Posterior vena cava (tissue), 2 donors: ENCODE data around the gene KAZN. TPM values are rescaled to one million over a fixed set of nuclear protein-coding genes. Genes with fewer than 3 reads are reported as not detected.

Experiments used
- DNase-seq: peaks from one replicate; pipeline ENCODE4 v3.0.0-alpha.2; 2020; ENCODE audit warnings: low spot score
- intact Hi-C, 2 donors: fragments of 100-400 bp; cut with DNase I; formaldehyde crosslinking; loops; one replicate each; pipeline versions ENCODE4 v1.14.1 to v1.14.2; 2022 to 2023
- total RNA-seq, 2 donors: library from RNA; stranded (reverse); fragmentation: NEBNext Ultra II Directional; extraction: Animal tissue kit (Norgen Biotek cat#: 25700); gene quantifications; one replicate each; pipeline ENCODE4 v1.2.1, GENCODE V29; 2021
- donor health status: DM: yes; HTN: yes; CAD: no.
- donor health status: DM: yes; HTN: yes; CAD: no.

KAZN gene
- total RNA-seq, 2 donors from 2014 or later, result 6.2 to 10.8 TPM

DNA sequence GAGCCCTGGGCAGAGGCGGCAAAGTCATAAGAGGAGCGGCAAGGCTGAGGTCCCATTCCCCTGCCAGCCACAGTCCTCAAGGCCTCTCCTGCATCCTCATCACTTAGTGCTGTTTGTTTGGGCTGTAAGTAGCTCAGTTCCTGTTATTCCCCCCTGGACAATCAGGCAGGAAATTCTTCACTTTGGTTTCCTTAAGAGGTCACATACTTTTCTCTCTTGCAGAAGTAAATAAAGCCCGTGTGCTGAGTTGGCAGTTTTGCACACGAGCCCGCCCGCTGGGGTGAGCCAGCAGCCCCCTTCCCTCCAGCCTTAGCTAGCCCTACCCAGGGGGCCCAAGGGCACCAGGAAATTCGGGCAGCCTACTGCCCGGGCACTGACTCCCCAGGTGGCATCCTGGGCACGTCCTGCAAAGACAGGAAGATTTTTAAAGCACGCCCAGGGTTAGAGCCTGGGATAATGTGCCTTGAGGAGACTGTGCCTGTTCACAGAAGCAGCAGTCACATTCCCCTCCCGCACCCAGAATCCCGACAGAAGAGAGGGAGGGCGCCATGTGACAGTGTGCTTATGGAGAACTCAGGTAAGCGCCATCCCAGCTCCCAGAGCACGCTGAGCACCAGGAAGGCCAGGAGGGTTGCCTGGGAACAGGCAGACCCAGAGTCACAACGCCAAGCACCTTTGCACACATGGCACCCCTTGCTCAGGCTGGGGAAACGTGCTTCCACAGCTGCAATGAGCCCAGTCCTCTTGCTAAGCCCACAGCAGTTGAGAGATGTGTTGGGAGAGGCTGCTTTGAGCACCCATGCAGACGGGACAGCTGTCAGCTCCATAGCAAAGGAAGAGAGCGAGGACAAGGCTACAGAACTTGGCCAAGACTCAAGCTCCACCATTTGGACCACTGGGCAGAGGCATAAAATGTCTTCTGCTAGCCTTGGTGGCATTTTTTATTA lies 410.6 kb downstream of the KAZN start:
- intact Hi-C loops, result no loop called here
- no peak for DNase-seq

DNA sequence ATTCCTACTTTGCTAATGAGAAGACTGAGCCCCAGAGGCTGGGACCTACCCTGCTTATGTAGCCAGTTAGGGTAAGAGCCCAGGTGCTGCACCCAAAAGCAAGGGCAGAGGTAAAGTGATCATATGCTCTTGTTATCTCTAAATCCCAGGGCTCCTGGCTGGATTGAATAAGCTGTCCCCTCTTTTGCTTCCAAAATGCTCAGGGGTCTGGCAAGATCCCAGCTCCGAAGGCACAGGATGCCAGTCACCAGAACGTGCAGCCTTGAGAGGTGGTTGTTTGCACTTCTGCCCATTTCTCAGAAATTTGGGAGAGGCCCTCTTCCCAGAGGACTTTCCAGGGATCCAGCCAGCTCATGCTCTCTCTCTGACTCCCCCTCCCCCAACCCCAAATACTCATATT lies 412.7 kb downstream of the KAZN start:
- no peak for DNase-seq
- intact Hi-C loops, result no loop called here

DNA sequence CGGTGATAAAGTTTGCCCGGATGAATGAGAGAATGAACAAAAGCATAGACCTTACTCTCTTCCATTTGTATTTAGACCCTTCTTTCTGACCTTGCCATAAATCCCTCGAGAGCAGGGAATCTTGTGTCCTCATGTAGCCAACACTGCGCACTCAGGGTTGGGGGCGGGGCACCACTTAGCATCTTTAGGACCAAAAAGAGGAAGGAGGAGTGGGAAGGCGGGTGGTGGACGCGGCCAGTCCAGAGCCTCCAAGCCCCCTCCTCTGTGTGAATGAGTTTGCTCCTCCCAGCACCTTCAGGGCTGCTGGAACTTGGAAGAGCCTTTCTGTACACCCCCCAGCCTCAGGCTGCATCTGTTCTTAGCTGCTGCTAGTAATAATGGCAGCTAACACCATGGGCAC lies 413.2 kb downstream of the KAZN start:
- DNase-seq, result no peak
- intact Hi-C loops, result no loop called here

DNA sequence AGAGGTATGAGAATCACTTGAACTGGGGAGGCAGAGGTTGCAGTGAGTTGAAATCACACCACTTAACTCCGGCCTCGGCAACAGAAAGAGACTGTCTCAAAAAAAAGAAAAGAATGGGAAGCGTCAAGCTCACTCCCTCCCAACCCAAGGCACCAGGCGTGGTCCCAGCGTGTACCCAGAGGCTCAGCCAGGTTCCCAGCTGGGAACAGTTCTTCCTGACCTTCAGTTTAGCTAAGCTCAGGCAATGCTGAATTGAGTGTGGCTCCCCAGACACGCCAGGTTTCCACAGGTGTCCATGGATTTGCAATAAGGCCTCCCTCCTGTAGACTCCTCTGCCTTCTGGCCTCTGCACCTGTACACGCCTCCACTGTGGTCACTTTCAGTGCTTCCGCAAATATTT lies 414.3 kb downstream of the KAZN start:
- DNase-seq, result no peak
- intact Hi-C loops, result loop anchor here in 1 of 2 donors (1.0 kb wide), 1 partner anchor 51 kb away; no protein-coding TSS in a partner anchor

DNA sequence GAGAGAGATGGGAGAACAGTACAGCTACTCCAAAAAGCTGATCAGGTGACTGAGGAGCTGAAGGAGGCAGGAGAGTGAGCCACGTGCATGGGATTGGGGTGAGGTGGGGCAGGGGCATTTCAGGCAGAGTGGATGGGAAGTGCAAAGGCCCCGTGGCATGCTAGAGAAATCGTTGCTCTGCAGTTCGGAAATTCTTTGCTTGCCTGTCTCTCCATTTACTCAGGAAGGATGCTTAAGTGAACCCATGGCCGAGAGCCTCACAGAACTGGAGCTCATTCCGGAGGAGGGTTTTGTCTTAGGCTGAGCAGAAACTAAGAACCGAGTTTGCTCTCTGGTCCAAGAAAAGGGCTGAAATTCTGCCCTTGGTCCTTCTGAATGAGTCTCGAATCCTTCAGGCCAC lies 415.3 kb downstream of the KAZN start:
- intact Hi-C loops, result loop anchor here in 1 of 2 donors (1.0 kb wide), 1 partner anchor 51 kb away; no protein-coding TSS in a partner anchor
- DNase-seq, result no peak

DNA sequence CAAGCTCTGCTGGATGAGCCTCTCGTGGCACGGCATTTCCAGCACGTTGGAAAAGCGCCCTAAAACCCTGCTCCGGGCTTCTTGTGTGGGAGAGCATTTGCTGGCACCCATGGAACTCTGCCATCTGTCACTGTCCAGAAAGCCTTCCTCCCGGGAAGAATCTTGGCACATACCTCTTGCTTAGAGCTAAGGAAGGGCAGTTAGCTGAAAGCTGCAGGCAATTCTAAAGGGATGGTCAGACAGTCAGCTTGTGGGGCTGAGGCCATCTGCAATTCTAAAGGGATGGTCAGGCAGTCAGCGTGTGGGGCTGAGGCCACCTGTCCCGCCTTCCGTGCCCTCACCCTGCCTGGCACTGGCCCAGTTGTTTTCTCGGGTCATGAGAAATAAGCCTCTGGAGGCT lies 416.0 kb downstream of the KAZN start:
- intact Hi-C loops, result no loop called here
- no peak for DNase-seq

DNA sequence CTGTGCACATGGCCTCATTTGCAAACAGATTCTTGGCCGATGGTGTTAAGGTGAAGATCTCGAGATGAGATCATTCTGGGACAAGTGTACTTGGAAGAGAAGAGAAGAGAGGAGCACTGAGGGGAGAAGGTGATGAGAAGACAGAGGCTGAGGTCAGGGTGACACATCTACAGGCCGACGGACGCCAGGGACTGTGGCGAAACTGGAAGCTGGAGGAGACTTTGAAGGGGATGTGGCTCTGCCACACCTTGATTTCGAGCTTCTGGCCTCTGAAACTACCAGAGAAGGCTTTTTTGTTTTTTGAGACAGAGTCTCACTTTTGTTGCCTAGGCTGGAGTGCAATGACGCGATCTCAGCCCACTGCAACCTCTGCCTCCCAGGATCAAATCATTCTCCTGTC lies 417.5 kb downstream of the KAZN start:
- intact Hi-C loops, result no loop called here

DNA sequence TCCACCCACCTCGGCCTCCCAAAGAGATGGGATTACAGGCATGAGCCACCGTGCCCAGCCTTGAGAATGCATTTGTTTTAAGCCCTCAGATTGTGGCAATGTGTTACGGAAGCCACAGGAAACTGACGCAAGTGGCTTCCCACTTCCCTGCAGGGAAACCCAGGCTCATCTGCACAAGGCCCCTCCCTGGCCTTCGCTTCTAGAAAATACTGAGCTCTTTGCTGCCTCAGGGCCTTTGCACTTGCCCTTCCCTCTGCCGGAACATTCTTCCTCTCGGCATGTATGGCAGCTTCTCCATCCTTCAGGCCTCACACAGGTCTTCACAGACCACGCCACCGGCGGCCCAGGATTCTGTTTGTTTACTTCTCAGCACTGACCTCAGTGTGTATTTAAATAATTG lies 418.0 kb downstream of the KAZN start:
- intact Hi-C loops, result no loop called here
- no peak for DNase-seq

More for the DNA sequence above, 417.5 kb downstream of the KAZN start:
- DNase-seq, result no peak

DNA sequence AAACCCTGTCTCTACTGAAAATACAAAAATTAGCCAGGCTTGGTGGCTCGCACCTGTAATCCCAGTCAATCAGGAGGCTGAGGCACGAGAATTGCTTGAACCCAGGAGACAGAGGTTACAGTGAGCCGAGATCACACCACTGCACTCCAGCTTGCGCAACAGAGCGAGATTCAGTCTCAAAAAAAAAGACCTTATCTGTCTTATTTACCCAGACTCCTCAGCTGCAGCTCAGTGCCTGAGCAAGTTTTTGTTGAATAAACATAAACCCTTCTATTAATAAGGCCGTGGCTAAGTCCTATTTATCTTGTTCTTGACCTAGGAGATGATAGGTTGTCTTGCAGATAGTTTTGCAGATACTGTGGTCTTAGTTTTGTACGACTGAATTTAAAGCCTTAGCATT lies 418.6 kb downstream of the KAZN start:
- DNase-seq, result no peak
- intact Hi-C loops, result no loop called here

DNA sequence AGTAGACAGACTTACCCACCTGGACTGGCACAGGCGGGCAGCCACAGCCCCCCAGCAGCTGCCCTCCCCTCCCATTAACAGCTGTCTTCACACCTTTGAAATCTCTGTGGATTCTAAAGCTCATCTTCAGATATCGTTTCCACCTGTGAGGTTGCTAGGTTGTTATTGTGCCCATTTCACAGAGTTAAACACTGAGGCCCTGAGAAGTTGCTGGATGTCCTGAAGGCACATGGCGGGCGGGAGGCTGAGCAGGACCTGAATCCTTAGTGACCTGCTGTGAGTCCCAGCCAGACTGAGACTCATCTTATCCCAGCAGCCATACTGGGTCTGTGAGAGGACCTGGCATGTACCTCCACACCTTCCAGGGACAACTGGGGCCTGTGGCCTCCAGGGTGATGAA lies 420.3 kb downstream of the KAZN start:
- no peak for DNase-seq
- intact Hi-C loops, result no loop called here

DNA sequence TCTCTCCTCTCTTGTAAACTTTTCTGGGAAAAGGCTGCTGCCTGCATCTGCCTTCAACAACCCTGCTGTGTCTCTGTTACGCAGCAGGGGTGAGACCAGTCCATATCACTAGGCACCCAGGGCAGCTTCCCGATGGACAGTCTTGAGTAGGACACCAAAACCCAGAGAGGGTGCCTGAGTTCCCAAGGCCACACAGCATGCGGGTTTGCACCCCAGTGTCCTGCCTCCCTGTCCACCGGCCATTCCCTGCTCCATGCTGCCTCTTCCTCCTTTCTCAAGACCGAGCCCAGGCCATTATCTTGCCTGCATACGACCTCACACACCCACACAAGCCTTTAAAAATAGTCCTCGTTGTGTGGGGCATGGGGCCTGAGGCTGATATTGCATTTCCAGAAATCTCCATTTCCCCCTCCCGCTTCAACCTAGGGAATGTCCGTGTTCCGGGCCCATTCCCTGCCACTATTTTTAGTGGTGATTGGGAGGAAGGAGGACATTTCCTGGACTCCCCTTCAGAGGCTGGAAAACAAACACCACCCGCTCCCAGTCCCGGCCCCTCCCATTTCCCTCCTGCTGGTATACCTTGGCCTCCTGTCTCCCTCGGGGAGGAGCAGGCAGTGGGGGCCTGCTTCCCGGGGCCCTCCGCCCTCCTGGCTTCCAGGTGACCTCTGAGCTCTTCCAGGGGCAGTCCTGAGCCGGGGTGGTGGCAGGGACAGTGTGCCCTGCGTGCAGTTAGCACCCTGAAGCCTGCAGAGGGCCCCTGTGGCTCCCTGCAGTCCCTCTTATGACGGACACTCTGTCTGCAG lies 422.7 kb downstream of the KAZN start:
- intact Hi-C loops, result loop anchor here in 1 of 2 donors (10.0 kb wide), 1 partner anchor 96 kb away; no protein-coding TSS in a partner anchor
- no peak for DNase-seq

DNA sequence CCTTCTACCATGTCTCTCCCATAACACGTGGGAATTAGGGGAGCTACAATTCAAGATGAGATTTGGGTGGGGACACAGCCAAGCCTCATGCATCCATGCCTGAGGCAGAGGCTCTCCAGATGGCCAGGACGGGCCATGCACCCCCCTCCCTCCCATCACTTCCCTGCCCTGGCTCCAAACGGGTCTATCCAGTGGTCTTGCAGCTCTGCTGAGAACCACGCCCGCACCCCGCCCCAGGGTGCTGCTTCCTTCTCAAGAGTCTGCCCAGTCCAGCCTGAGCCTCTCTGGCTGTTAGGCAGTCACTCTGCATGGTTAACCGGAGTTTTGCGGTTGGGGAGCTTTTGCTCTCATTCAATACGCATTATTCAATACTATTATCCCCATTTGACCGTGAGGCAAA lies 423.6 kb downstream of the KAZN start:
- no peak for DNase-seq
- intact Hi-C loops, result loop anchor here in 1 of 2 donors (10.0 kb wide), 1 partner anchor 97 kb away; no protein-coding TSS in a partner anchor

DNA sequence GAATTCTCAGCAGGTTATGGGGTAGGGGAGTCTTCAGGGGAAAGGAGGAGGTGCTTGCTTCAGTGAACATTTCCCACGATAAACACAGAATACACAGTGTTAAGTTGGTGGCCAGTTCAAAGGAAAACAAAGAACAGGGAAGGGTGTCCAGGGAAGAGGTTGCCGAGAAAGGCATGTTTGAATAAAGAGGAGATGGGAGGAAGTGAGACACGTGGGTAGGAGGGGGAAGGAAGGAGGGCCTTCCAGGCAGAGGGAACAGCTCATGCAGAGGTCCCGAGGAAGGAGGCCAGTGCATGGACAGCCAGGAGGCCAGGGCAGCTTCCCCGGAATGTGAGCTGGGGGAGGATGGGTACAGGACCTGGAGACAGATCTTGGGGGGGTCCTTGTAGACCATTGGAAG lies 424.7 kb downstream of the KAZN start:
- intact Hi-C loops, result loop anchor here in 1 of 2 donors (10.0 kb wide), 1 partner anchor 98 kb away; no protein-coding TSS in a partner anchor
- no peak for DNase-seq

DNA sequence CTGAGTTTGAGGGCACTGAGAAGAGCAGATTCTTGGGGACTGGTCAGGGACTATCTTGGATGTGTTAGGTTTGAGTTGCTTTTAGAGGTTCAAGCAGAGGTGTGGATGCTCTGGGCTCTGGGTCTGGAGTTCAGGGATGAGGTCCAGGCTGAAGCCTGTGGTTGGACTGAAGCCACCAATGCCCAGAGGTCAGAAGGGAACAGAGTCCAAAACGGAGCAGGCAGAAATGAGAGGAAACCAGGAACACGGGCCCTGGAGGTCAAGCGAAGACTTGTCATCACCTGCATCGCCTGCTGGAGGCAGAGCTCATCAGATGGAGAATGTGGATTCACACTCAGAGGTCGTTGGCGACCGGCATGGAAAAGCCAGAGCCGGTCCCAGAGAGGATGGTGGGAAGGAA lies 425.5 kb downstream of the KAZN start:
- DNase-seq, result no peak
- intact Hi-C loops, result loop anchor here in 1 of 2 donors (10.0 kb wide), 1 partner anchor 99 kb away; no protein-coding TSS in a partner anchor

DNA sequence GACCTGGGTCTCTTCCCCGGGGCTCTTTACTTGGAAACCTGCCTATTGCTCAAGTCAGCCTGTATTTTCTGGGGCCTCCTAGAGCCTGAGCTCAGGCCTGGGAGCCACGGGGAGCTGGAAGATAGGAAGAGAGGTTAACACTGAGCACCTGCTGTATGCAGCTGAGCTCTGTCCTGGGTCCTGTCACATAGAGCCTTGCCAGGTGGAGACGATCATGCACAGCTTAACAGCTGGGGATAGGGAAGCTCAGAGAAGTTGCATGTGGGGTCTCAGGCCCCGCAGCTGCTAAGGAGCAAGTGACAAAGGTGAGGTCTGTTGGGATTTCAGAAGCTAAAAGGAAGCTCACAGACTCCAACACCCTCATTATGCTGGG lies 427.6 kb downstream of the KAZN start:
- DNase-seq, result no peak
- intact Hi-C loops, result loop anchor here in 1 of 2 donors (10.0 kb wide), 1 partner anchor 101 kb away; no protein-coding TSS in a partner anchor

DNA sequence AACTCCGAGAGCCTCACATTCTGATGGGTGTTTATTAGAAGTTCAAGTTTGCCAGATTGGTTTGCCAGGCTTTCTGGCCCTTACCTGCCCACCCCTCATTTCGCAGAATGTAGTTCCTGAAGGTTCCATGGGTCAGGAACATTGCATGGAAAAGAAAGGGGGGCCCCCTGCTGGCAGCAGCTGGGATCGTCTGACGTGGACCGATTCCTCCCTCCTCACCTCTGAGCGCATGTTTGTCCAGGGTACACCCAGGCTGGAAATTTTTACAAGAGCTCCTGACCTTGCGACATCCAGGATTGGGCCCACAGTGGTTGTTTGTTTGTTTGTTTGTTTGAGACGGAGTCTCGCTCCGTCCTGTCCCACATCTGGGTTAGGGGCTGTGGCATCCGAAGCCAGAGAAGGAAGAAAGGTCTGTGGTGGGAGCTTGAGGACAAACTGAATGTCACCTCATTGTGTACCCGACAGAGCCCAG lies 429.1 kb downstream of the KAZN start:
- intact Hi-C loops, result loop anchor here in 1 of 2 donors (10.0 kb wide), 1 partner anchor 103 kb away; no protein-coding TSS in a partner anchor
- peak; percentile 90 for DNase-seq

DNA sequence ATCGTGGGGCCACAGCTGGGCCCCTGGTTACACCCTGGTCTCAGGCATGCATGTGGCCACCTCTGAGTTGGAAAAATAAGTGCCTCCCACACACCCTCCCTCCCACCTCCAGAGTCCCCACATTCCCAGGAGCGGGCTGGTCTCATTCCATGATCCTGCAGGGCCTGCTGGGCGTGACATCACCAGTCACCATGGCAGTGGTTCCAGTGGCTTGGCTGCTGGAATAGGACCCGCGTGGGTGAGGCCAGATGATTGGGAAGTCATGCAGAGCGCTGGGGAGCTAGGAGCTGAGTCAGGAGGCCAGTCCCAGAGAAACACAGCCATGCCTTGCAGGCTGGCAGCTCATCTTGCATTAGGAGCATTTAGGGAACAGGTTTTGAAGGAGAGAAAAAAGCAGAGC lies 429.6 kb downstream of the KAZN start:
- intact Hi-C loops, result loop anchor here in 1 of 2 donors (10.0 kb wide), 1 partner anchor 103 kb away; no protein-coding TSS in a partner anchor
- peak; percentile 89 for DNase-seq

DNA sequence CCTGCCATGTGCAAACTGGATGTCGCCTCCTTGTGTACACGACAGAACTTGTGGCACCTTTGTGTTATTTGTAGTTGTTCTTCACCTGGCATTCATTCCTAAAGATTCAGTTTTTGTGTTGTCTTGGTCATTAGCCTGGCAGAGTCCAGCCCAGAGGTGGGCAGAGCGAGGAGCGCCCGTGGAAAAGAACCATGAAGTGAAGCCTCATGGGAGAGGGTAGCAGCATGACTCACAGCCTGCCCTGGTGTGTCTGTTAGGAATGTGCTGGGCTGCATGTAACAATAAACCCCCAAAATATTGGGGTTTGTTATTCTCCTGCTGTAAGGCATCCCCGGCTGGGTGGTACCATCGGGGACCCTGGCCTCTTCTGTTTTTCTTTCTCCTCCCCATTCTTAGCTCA lies 430.1 kb downstream of the KAZN start:
- intact Hi-C loops, result loop anchor here in 1 of 2 donors (10.0 kb wide), 1 partner anchor 104 kb away; no protein-coding TSS in a partner anchor
- DNase-seq, result no peak

DNA sequence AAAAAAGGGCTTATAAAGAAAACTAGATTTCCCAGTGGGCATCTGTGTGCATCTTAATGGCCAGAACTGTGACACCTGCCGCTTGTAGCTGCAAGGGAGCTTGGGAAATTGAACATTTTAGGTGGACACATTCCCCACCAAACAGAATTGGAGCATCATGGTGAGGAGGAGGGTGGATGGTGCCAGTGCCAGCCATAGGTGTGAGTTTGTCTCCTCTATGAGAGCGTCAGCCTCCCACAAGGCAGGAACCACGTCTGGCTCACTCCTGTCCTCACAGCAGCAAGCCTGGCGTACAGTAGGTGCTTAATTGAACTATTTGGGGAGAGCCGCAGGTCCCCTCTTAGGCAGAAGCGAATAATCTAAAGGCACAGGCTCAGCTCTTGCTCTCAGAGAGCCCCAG lies 430.6 kb downstream of the KAZN start:
- DNase-seq, result no peak

More for the DNA sequence above, 430.6 kb downstream of the KAZN start:
- intact Hi-C loops, result loop anchor here in 1 of 2 donors (10.0 kb wide), 1 partner anchor 104 kb away; no protein-coding TSS in a partner anchor
